WTC11 (cell line): ENCODE data around the gene EIF1AY. TPM values are rescaled to one million over a fixed set of nuclear protein-coding genes. Genes with fewer than 3 reads are reported as not detected.
A peak's percentile ranks its signal among the peaks of the same experiment; 100 is the strongest.

Experiments
- ATAC-seq: fragments of 200-7000 bp; cut with Tn5 transposase; 2 replicates; pipeline ENCODE4 v1.10.0; 2021; ENCODE audit warnings: mild to moderate bottlenecking, moderate library complexity
- CTCF ChIA-PET: fragments of 300-600 bp; sonication (Branson Sonifier 250); formaldehyde crosslinking; loops from one replicate; lab custom pipeline; 2021; ENCODE audit warnings: antibody characterized with exemption; lab: Charles Lee
- POLR2A ChIA-PET: fragments of 350-600 bp; sonication (Branson Sonifier 250); formaldehyde crosslinking; loops from one replicate; lab custom pipeline; 2021; ENCODE audit warnings: antibody characterized with exemption; lab: Charles Lee
- DNase-seq: peaks from one replicate; pipeline ENCODE4 v3.0.0; 2021; ENCODE audit warnings: low spot score
- H3K27ac Mint-ChIP-seq: 2 replicates; pipeline ENCODE4 v1.8.0; 2021; ENCODE audit warnings: mixed read lengths
- H3K27me3 Mint-ChIP-seq: 2 replicates; pipeline ENCODE4 v1.8.0; 2021; ENCODE audit warnings: low read depth, mild to moderate bottlenecking, moderate library complexity, mixed read lengths
- H3K36me3 Mint-ChIP-seq: 2 replicates; pipeline ENCODE4 v1.8.0; 2021; ENCODE audit warnings: mixed read lengths
- H3K4me1 Mint-ChIP-seq: 2 replicates; pipeline ENCODE4 v1.8.0; 2022; ENCODE audit warnings: mixed read lengths
- H3K4me3 Mint-ChIP-seq: 2 replicates; pipeline ENCODE4 v1.8.0; 2021; ENCODE audit warnings: mild to moderate bottlenecking, moderate library complexity, mixed read lengths
- H3K9me3 Mint-ChIP-seq: 2 replicates; pipeline ENCODE4 v1.8.0; 2021; ENCODE audit warnings: mixed read lengths
- CREB1 ChIP-seq: sonication (generic); formaldehyde crosslinking; IDR thresholded peaks from 2 replicates; pipeline ENCODE4 v1.8.0; 2023; ENCODE audit warnings: mild to moderate bottlenecking, missing genetic modification reagents
- FOXP1 ChIP-seq: sonication (generic); formaldehyde crosslinking; IDR thresholded peaks from 2 replicates; pipeline ENCODE4 v1.8.0; 2022; ENCODE audit warnings: missing genetic modification reagents, mild to moderate bottlenecking, moderate library complexity, borderline replicate concordance
- GABPB1 ChIP-seq: sonication (generic); formaldehyde crosslinking; IDR thresholded peaks from 2 replicates; pipeline ENCODE4 v1.8.1; 2023; ENCODE audit warnings: mild to moderate bottlenecking, missing genetic modification reagents
- GRHL2 ChIP-seq: fragments of 250-450 bp; sonication (Bioruptor Pico); IDR thresholded peaks from 2 replicates; pipeline ENCODE4 v1.8.0; 2022; ENCODE audit warnings: mild to moderate bottlenecking, moderate library complexity; ENCODE audit not compliant: insufficient replicate concordance, severe bottlenecking
- KAT7 ChIP-seq: sonication (generic); formaldehyde crosslinking; IDR thresholded peaks from 2 replicates; pipeline ENCODE4 v1.8.1; 2023; ENCODE audit warnings: missing genetic modification reagents, mild to moderate bottlenecking, borderline replicate concordance
- MXD4 ChIP-seq: fragments of 250-450 bp; sonication (Bioruptor Pico); IDR thresholded peaks from 2 replicates; pipeline ENCODE4 v1.8.0; 2021; ENCODE audit warnings: mild to moderate bottlenecking, moderate library complexity, borderline replicate concordance
- RORB ChIP-seq: fragments of 250-450 bp; sonication (Bioruptor Pico); IDR thresholded peaks from 2 replicates; pipeline ENCODE4 v1.9.0; 2021; ENCODE audit warnings: mild to moderate bottlenecking
- SOX15 ChIP-seq: fragments of 250-450 bp; sonication (Bioruptor Pico); IDR thresholded peaks from 2 replicates; pipeline ENCODE4 v1.9.0; 2021; ENCODE audit warnings: mild to moderate bottlenecking
- SP1 ChIP-seq: sonication (generic); formaldehyde crosslinking; conservative IDR thresholded peaks from 2 replicates; pipeline ENCODE4 v1.8.1; 2022; ENCODE audit warnings: missing genetic modification reagents
- TCF7 ChIP-seq: sonication (generic); formaldehyde crosslinking; IDR thresholded peaks from 2 replicates; pipeline ENCODE4 v1.8.0; 2022; ENCODE audit warnings: mild to moderate bottlenecking, low read depth, missing genetic modification reagents, moderate library complexity
- TP53 ChIP-seq: sonication (generic); formaldehyde crosslinking; IDR thresholded peaks from 2 replicates; pipeline ENCODE4 v1.8.1; 2023; ENCODE audit warnings: mild to moderate bottlenecking, missing genetic modification reagents
- ZNF263 ChIP-seq: sonication (generic); formaldehyde crosslinking; IDR thresholded peaks from 2 replicates; pipeline ENCODE4 v1.8.1; 2022; ENCODE audit warnings: low read depth, mild to moderate bottlenecking, moderate library complexity, missing genetic modification reagents
- total RNA-seq: library from RNA; stranded (reverse); gene quantifications from 3 replicates; pipeline ENCODE4 v1.2.3, GENCODE V29; 2021
- TF ChIP-seq, protein P1 (sequence below): fragments of 250-450 bp; sonication (Bioruptor Pico); IDR thresholded peaks from 2 replicates; pipeline ENCODE4 v1.9.0; 2021; ENCODE audit warnings: moderate library complexity, mild to moderate bottlenecking, inconsistent platforms, borderline replicate concordance
- TF ChIP-seq, protein P2 (sequence below): sonication (generic); formaldehyde crosslinking; IDR thresholded peaks from 2 replicates; pipeline ENCODE4 v1.8.1; 2023; ENCODE audit warnings: mild to moderate bottlenecking, missing genetic modification reagents
- TF ChIP-seq, protein P3 (sequence below): sonication (generic); formaldehyde crosslinking; IDR thresholded peaks from 2 replicates; pipeline ENCODE4 v1.8.0; 2022; ENCODE audit warnings: mild to moderate bottlenecking, missing genetic modification reagents
- TF ChIP-seq, protein P4 (sequence below): sonication (generic); formaldehyde crosslinking; IDR thresholded peaks from 2 replicates; pipeline ENCODE4 v1.8.0; 2022; ENCODE audit warnings: mild to moderate bottlenecking, missing genetic modification reagents
- TF ChIP-seq, protein P5 (sequence below): sonication (generic); formaldehyde crosslinking; IDR thresholded peaks from 2 replicates; pipeline ENCODE4 v1.8.1; 2023; ENCODE audit warnings: mild to moderate bottlenecking, missing genetic modification reagents, moderate library complexity

The EIF1AY gene
- total RNA-seq, 1 experiment from 2014 or later = 25.2 TPM

DNA sequence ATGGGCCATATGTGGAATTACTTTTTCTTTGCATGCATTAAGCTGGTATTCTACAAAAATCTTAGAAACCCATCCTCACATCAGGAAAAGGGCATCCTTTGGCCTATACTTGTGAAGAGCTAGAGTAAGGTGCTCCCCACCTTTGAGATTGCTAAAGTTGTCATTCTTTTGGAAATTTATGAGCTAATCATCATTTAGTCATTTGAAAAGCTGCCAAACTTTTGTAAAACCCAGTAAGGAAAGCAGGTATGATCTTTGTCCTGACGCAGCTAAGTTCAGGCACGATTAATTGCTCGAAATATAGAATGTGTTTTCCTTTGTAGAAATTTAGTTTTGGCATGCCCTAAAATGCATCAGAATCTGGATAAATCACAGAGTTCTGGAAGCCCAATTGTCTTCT is 2.6 kb downstream of the EIF1AY start:
- ChIA-PET CTCF (no interaction called here), POLR2A (no interaction called here)
- DNase-seq (no peak), ATAC-seq (no peak)
- H3K36me3 Mint-ChIP-seq = peaks cover under 1% of the 10 kb centered on the region; the same call in 1 of the 2 replicates
- H3K27me3 Mint-ChIP-seq = peaks cover 2% of the 10 kb centered on the region; the same call in 1 of the 2 replicates
- H3K4me1 Mint-ChIP-seq = 0 out of 2 replicates have a peak, but pooled peaks cover 2% of the 10 kb centered on the region
- TF ChIP-seq GRHL2 (CRISPR knock-in tag) (no peak), CREB1 (CRISPR knock-in tag) (no peak), RORB (CRISPR knock-in tag) (no peak), SOX15 (CRISPR knock-in tag) (no peak)
- TF ChIP-seq, protein P1, sequence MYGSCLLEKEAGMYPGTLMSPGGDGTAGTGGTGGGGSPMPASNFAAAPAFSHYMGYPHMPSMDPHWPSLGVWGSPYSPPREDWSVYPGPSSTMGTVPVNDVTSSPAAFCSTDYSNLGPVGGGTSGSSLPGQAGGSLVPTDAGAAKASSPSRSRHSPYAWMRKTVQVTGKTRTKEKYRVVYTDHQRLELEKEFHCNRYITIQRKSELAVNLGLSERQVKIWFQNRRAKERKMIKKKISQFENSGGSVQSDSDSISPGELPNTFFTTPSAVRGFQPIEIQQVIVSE (CRISPR knock-in tag) = no peak
- TF ChIP-seq, protein P2, sequence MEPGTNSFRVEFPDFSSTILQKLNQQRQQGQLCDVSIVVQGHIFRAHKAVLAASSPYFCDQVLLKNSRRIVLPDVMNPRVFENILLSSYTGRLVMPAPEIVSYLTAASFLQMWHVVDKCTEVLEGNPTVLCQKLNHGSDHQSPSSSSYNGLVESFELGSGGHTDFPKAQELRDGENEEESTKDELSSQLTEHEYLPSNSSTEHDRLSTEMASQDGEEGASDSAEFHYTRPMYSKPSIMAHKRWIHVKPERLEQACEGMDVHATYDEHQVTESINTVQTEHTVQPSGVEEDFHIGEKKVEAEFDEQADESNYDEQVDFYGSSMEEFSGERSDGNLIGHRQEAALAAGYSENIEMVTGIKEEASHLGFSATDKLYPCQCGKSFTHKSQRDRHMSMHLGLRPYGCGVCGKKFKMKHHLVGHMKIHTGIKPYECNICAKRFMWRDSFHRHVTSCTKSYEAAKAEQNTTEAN (CRISPR knock-in tag) = no peak
- TF ChIP-seq, protein P3, sequence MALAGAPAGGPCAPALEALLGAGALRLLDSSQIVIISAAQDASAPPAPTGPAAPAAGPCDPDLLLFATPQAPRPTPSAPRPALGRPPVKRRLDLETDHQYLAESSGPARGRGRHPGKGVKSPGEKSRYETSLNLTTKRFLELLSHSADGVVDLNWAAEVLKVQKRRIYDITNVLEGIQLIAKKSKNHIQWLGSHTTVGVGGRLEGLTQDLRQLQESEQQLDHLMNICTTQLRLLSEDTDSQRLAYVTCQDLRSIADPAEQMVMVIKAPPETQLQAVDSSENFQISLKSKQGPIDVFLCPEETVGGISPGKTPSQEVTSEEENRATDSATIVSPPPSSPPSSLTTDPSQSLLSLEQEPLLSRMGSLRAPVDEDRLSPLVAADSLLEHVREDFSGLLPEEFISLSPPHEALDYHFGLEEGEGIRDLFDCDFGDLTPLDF (CRISPR knock-in tag) = no peak
- peaks cover 3% of the 10 kb centered on the region for H3K9me3 Mint-ChIP-seq
- no peak overlapping the region for H3K27ac Mint-ChIP-seq
- H3K4me3 Mint-ChIP-seq = 0 out of 2 replicates have a peak overlapping the region, but pooled peaks have one; percentile 20

DNA sequence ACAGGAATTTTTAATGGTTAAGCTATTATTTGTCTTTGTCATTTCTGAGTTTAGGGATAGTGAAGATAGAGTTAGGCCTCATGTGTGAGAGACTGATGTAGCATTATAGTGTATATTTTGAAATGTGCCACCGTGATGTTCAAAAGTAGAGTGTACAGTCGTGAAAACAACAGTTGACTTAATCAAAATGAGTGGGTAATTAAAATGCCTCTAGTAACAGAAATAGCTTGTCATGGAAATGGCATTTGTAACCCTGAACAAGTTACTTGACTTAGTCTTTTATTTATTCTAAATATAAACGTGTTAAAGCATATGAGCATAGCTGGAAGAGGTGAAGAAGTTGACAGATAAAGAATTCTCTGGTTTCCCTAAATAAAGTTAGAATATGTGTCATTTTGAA is 6.1 kb downstream of the EIF1AY start:
- no peaks in the 10 kb centered on the region for H3K36me3 Mint-ChIP-seq
- H3K4me1 Mint-ChIP-seq = 0 out of 2 replicates have a peak, but pooled peaks cover 2% of the 10 kb centered on the region
- TF ChIP-seq MXD4 (CRISPR knock-in tag) (no peak), TCF7 (no peak), KAT7 (CRISPR knock-in tag) (no peak), ZNF263 (no peak), FOXP1 (no peak)
- TF ChIP-seq, protein P4, sequence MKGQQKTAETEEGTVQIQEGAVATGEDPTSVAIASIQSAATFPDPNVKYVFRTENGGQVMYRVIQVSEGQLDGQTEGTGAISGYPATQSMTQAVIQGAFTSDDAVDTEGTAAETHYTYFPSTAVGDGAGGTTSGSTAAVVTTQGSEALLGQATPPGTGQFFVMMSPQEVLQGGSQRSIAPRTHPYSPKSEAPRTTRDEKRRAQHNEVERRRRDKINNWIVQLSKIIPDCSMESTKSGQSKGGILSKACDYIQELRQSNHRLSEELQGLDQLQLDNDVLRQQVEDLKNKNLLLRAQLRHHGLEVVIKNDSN (CRISPR knock-in tag) = no peak
- TF ChIP-seq, protein P5, sequence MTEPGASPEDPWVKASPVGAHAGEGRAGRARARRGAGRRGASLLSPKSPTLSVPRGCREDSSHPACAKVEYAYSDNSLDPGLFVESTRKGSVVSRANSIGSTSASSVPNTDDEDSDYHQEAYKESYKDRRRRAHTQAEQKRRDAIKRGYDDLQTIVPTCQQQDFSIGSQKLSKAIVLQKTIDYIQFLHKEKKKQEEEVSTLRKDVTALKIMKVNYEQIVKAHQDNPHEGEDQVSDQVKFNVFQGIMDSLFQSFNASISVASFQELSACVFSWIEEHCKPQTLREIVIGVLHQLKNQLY (CRISPR knock-in tag) = no peak
- CTCF ChIA-PET = no interaction called here
- ATAC-seq = no peak
- H3K27ac Mint-ChIP-seq = no peak overlapping the region
- H3K4me3 Mint-ChIP-seq = no peak overlapping the region
- POLR2A ChIA-PET = no interaction called here
- H3K9me3 Mint-ChIP-seq = no peaks in the 10 kb centered on the region
- DNase-seq = no peak
- no peaks in the 10 kb centered on the region for H3K27me3 Mint-ChIP-seq

DNA sequence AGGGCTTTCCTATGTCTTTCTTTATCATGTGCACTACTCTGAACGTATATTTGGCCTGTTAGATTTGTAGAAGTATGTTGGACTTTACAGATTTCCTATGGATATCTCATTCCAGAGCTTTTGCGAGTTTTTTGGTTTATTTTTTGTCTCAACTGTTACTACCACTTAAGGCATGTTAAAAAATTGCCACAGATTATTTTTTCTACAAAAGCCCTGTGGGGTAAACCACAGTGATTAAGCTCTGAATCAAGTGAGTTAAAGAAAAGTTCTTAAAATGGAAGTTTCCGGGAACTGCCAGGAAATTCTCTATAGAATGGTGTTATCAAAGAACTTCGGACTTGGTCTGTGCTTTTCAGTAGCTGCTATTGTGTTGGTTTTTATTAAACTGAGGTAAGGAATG is 10.6 kb downstream of the EIF1AY start:
- no peaks in the 10 kb centered on the region for H3K27me3 Mint-ChIP-seq
- DNase-seq (no peak), ATAC-seq (no peak)
- CTCF ChIA-PET = no interaction called here
- no peaks in the 10 kb centered on the region for H3K4me1 Mint-ChIP-seq
- TF ChIP-seq GABPB1 (CRISPR knock-in tag) = no peak
- no peak for TF ChIP-seq TP53 (CRISPR knock-in tag)
- no peak for TF ChIP-seq SP1 (CRISPR knock-in tag)
- no peak for TF ChIP-seq TCF7
- TF ChIP-seq, protein P1 (CRISPR knock-in tag) = no peak
- H3K4me3 Mint-ChIP-seq = no peak overlapping the region
- H3K27ac Mint-ChIP-seq = no peak overlapping the region
- H3K36me3 Mint-ChIP-seq = peaks cover 12% of the 10 kb centered on the region
- POLR2A ChIA-PET = no interaction called here
- H3K9me3 Mint-ChIP-seq = no peaks in the 10 kb centered on the region

Other genes with a start within 250 kb of the EIF1AY start
- gene RPS4Y2, start 180.3 kb downstream of the EIF1AY start, total RNA-seq = not detected in 3 replicates